Stimulated activated CD4-positive, alpha-beta T cell treated with anti-CD3 and anti-CD28 coated beads, Interleukin-15, amount 100 ng/mL, for 24 hours (primary cell): Measurements from ENCODE around the gene PDILT.
"Not testable (repeated sequence)": the region's sequence is repeated elsewhere in the genome, so short reads cannot be mapped to it uniquely, and the experiment has no call there.

Experiments used
- DNase-seq: peaks from one replicate; pipeline ENCODE4 v3.0.0-alpha.2; 2020

The PDILT gene, protein sequence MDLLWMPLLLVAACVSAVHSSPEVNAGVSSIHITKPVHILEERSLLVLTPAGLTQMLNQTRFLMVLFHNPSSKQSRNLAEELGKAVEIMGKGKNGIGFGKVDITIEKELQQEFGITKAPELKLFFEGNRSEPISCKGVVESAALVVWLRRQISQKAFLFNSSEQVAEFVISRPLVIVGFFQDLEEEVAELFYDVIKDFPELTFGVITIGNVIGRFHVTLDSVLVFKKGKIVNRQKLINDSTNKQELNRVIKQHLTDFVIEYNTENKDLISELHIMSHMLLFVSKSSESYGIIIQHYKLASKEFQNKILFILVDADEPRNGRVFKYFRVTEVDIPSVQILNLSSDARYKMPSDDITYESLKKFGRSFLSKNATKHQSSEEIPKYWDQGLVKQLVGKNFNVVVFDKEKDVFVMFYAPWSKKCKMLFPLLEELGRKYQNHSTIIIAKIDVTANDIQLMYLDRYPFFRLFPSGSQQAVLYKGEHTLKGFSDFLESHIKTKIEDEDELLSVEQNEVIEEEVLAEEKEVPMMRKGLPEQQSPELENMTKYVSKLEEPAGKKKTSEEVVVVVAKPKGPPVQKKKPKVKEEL

DNA sequence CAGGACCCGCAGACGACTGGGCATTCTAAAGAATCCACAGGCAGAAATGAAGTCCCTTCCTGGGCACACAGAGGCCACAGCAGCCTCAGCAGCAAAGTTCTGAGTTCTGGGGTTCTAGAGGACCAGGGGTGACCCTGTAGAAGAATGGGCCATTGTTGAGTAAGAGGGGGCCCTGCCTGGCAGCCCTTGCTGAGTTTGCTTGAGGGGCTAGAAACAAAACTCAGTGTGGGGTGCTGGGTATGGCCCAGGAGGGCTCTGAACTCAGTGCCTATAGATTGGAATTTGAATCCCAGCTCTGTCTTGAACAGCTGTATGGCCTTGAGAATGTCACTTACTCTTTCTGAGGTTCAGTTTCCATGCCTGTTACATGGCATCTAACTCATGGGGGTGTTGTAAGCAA lies at the start of gene PDILT:
TSS of gene PDILT (minus strand) at position 101 of the 400 bp plus-strand sequence. CDS start 5,437 bp downstream, outside the sequence.
- DNase-seq: no peak

DNA sequence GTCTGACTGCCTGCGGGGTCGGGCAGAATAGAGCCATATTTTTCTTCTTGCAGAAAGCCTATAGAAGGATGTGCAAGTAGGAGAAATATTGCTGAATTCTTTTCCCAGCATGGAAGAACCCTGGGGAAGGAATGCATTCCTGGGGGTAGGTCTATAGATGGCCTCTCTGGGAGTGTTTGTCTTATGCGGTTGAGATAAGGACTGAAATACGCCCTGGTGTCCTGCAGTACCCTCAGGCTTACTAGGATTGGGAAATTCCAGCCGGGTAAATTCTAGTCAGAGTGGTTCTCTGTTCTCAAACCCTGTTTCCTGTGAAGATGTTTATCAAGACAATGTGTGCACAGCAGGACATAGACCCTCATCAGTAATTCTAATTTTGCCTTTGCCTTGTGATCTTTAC lies 49.1 kb upstream of the PDILT start:
- not testable (repeated sequence) for DNase-seq

DNA sequence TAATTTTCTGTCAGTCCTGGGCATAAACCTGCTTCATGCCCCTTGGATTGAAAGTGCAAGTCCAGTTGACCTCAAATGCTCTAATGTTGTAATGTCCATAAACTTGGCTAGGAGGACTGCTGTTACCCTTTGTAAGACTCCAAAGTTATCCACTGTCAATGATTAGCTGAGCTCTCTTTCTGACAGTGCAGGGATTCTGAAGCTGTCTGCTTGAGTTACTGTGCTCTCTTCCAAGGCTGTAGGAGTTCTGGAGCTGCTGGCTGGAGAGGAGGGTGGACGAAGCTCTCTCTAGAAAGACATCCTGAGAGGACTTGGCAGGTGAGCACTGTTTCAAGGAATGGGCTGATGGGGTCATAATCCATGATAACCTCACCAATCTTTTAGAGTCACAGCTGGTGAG lies 46.8 kb upstream of the PDILT start, which contains the start of gene ACSM2A:
TSS of gene ACSM2A (plus strand) at position 158 of the 400 bp plus-strand sequence. CDS start 8,594 bp downstream, outside the sequence.
- DNase-seq: not testable (repeated sequence)

DNA sequence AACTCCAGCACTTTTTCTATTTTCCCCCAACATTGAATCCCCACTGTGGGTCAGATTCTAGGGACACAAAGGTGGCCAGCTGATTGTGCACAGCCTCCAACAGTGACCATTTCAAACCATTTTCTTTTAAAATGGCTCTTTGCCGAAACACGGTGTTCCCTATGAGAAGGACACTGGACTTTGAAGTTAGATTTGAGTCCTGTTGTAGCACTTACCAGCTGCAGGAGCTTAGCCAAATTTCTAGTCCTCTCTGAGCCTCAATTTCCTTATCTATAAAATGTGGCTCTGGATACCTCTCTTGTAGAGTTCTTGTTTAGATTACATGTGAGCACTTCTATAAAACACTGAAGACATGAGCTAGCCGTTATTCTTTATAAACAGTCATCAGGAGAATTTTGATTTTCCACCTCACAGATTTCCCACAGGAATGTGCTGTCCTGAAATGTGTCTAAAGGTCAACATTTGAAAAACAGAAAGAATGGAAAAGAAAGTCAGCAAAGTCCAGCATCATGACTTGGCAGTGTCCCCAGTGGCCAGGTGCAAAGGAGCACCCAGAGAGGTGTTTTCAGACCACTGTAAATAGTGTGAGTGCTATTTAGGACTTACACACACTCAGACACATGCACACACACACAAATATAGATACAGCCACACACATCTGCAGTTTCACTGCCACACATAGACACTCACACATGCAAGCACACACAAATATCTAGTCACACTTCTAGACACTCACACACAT lies 42.3 kb upstream of the PDILT start:
- not testable (repeated sequence) for DNase-seq

DNA sequence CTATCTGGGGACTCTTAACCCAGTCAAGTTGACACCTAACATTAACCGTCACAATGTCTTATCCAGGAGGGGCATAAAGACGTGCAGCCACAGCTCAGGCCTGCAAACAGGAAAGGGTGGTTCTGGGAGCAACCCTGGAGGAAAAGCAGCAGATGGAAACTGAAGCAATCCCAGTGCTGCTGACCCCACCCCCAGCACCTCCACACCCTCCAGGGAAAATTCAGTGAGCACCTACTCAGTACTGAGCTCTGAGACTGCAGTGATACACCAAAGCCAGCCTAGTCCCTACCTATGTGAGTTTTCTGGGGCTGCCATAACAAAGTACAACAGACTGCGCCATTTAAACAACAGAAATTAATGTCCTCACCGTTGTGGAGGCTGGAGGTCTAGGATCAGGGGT lies 37.3 kb upstream of the PDILT start:
- not testable (repeated sequence) for DNase-seq

DNA sequence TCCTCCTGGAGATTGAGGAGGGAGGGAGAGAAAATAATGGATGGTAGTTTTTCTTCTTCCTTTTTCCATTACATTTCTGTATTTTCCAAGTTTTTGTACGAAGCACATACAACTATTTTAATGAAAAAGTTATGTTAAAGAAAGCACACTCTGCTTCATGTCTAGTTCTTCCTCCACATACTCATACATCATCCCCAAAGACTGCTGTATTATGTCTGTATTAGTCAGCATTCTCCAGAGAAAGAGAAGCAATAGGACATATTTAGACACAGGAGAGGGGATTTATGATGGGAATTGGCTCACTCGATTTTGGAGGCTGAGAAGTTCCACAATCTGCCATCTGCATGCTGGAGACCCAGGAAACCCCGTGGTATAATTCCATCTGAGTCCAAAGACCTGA lies 36.7 kb upstream of the PDILT start:
- no peak for DNase-seq

DNA sequence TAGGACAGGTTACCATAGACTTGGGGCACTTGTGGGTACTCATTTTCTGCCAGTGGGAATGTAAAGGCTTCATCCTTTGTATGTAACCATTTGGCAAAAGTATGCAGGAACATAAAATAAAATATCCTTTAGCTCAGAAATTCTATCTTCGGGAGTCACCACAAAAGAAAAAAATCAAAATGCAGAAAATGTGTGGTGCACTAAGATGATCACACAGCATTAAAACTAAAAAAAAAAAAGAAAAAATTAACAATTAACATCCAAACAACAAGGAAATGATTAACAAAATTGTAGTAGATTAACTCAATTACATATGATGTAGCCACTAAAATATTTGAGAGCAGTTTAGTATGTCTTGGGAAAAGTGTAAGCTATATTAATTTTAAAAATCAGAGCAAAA lies 36.2 kb upstream of the PDILT start:
- not testable (repeated sequence) for DNase-seq

DNA sequence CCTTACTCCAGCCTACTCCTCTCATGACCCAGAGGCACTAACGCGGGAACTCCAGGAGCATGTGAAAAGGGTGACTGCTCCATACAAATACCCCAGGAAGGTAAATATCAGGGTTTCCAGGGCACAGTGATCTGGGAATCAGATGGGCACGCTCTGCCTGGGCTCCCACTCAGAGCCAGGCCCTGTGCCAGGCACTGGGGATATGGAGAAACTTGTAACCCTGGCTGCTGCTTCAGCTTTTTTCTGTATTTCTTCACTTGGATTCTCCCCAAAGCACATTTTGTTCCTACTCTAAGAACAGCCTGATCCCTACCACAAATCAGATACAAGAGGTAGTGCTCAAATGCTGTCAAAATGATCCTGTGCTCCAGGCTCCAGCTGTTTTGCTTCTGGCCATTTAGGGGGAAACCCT lies 35.3 kb upstream of the PDILT start:
- not testable (repeated sequence) for DNase-seq

DNA sequence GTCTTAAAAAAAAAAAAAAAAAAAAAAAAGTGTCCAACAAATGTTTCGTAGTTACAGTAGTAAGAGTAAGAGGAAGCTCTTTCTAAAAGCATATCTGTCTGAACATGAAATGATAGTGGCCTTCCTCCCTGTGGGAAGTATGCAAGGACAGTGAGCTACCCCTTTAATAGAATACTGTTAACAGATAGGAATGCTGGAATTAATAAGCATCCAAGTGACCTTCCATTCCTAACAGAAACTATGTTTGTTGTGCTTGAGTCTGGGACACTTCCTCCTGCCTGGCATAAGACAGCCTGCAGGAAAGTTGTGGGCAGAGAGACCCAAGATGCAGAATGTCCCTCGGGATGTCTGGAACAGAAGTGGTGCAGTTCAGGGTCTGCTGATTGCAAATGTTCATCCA lies 34.4 kb upstream of the PDILT start:
- not testable (repeated sequence) for DNase-seq

DNA sequence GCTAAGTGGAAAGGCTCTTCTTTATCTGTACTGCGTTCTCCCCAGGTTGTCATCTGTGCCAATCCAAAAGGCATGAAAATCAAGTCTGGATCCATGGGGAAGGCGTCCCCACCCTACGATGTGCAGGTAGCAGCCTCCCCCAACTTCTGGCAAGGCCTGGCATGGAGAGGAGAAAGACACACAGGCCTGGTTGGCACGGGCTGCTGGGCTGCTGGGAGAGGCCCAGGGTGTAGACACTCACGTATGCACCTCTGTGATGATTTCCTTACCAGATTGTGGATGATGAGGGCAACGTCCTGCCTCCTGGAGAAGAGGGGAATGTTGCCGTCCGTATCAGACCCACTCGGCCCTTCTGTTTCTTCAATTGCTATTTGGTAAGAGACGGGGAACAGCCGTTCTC lies 26.4 kb upstream of the PDILT start:
- no peak for DNase-seq

DNA sequence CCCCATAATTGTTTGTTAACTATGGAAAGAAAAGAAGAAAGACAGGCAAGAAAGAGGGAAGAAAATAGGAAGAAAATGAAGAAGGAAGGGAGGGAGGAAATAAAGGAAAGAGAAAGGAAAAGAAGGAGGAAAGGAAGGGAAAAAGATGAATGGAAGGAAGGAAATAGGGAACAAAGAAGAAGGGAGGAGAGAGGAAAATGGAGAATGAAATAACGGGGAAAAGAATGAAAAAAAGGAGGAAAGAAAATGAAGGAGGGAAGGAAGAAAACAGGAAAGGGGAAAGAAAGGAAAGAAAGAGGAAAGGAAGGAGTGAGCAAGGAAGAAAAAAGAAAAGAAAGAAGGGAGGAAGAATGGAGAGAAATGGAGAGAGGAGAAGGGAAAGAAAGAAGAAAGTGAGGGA lies 25.9 kb upstream of the PDILT start:
- DNase-seq: not testable (repeated sequence)

DNA sequence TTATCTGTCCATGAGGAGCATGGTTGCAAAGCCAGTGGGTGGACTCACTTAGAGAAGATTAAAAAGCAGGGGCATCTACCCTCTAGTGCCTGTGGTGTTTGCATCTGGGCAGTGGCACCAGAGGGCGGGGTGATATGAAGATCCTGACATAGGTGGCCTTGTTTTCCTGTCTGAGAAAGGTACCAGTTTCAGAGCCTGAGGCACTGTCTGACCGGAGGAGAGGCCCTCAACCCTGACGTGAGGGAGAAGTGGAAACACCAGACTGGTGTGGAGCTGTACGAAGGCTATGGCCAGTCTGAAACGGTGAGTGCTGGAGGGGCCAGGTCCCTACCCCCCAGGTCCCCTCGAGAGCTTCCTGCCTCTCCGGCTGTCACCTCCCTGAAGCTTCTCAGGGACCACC lies 25.0 kb upstream of the PDILT start:
- DNase-seq: not testable (repeated sequence)

DNA sequence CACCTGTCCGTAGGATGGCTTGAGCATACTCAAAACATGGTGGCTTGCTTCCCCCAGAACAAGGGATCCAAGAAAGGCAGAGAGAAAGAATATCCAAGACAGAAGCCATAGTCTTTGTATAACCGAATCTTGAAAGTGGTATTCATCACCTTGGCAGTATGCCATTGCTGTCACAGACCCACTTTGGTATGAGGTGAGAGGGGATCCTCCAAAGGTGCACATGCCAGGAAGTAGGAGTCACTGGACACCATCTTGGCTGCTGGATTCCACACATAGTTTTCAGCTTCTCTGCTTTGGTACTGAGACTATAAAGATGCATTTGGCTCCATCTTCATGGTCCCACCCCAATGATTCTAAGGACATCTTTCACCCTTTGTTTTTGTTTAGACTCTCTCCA lies 22.9 kb upstream of the PDILT start:
- DNase-seq: not testable (repeated sequence)

DNA sequence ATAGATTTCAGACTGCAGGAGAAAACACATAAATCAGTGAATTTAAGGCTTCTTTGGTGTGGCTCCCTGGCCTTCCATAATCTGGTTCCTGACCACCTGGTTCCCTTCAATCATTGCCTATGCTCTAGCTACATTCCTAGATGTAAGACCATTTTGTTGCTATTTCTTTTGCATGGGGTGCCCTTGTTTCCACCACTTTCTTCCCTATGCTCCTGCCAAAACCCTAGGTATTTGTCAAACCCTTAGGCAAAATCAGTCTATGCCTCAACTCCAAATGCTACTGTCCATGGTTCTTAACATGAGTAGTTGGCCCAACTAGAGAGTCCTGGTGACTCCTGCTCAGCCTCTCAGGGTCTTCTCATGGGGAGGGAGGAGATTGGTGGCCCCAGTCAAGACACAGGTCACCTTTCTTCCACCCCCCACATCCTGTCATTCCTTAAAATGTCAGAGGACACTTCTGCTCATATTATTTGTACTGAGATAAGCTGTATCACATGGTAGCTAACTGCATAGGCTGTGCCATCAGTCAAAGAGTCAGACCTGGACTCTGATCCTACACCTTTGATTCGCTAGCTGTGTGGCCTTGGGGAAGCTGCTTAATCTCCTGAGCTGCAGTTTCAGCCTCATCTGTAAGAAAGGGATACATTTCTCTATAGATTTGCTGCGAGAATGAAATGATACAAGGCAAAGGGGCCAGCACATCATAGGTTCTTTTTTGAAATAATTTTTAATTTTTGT lies 19.8 kb upstream of the PDILT start:
- no peak for DNase-seq

DNA sequence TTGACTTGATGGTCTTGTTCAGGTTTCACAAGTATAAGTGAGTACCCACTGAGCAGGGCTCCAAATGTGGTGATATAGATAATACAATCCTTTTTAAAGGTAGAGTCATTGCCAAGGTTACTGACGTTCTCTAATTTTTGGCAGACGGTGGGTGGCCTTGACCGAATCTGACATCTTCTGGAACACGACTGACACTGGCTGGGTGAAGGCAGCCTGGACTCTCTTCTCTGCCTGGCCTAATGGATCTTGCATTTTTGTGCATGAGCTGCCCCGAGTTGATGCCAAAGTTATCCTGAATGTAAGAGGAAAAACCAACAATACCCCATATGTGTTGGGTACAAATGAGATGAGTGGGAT lies 19.2 kb upstream of the PDILT start:
- DNase-seq: not testable (repeated sequence)

DNA sequence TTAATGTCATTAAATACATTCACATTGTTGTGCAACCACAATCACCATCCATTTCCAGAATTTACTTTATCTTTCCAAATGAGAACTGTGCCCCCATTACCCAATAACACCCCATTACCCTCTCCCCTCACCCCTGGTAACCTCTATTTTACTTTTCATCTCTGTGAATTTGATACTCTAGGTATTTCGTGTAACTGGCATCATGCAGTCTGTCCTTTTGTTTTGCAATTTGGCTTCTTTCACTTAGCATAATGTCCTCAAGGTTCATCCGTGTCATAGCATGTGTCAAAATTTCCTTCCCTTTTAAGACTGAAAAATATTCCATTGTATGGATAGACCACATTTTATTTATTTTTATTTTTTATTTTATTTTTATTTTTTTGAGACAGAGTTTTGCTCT lies 17.2 kb upstream of the PDILT start:
- DNase-seq: not testable (repeated sequence)

DNA sequence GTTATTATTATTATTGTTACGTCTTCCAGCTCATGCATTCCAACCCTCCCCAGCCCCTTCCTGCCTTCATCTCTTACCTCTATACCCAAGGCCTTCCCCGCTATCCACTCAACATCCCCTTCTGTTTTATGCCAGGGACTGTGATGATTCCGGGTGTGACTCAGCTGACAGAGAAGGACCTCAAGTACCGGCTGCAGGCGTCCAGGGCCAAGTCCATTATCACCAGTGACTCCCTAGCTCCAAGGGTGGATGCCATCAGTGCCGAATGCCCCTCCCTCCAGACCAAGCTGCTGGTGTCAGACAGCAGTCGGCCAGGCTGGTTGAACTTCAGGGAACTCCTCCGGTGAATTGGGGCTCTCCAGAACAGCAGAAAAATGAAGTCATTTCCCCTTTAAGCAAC lies 14.6 kb upstream of the PDILT start:
- not testable (repeated sequence) for DNase-seq

DNA sequence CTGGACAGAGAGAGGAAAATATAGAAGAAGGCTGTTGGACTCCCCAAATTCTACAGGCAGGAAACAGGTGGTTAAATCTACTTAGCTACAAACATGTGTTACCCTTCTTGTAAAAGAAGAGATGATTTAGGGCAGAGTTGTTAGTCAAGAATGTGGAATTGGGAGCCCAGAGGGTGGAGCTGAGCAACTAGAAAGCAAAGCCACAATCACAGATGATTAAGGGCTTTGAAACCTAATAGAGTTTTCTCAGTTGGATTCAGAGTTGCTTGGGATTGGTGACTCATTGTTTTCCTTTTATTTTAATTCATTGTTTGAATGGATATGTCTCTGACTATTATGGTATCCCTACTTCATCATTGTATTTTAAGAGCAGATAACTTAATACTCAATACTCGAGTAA lies 11.0 kb upstream of the PDILT start:
- no peak for DNase-seq

DNA sequence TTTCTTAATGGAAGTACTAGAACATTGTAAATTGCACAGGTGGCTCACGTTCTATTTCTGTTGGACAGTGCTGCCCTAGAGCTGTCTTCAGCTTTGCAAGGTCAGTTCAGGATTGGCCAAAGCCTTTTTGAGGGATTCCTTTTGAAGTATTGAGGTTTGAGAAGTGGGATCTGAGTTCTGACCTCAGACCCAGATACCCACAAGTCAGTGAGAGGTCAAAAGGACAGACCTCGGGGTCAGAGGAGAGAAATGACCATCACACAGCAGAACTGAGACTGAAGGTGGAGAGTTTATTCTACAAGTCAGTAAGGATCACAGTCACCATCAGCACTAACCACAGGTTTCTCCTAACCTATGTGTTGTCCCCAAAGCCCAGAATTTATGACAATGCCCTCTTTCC lies 6.5 kb upstream of the PDILT start:
- DNase-seq: no peak

DNA sequence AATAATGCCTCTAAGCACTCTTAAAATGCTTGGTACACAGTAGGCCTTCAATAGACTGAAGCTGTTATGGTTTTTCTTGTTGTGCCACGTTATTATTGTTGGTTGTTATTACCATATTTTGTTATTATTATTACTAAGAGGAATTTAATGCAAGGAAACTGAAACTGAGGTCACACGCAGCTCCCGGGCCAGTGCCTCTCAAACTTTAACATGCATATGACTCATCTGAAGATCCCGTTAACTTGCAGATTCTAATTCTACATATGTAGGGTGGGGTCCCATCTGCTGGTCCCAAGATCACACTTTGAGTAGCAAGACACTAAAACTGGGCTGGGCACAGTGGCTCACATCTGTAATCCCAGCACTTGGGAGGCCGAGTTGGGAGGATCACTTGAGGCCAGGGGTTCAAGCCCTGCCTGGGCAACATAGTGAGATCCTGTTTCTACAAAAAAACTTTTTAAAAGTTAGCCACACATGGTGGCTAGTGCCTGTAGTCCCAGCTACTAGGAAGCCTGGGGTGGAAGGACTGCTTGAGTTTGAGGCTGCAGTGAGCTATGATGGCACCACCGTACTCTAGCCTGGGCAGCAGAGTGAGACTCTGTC lies 5.7 kb upstream of the PDILT start:
- DNase-seq: no peak

DNA sequence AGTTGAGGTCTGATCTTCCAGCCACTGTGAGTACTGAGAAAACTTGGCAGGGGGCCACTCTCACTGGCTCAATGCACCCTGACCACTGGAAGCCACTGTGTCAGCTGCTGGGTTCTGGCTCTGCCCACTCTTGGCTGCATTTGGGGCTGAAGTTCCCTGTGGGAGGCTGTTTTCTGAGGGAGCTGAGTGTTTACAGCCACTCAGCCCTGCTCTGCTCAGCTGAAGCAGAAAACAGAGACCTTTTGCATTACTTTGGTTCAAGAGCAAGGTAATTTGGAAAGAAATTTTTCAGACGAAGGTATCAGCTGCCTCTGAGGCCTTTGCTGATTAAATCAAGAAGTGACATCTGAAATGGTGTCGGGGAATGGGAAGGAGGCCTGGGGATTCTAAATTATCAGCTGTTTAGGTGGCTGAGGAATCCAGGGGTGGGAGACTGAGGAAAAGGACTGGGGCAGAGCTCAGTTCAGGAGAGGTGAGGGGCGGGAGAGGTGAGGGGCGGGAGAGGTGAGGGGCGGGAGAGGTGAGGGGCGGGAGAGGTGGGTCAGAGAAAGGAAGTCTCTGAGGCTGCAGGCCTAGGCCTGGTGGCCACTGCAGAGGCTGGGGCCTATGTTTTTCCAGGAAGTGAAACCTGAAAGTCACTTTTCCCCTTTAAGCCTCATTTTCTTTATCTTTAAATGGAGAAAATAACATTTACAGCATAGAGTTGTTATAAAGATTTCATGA lies 5.0 kb upstream of the PDILT start, which contains the start of gene ACSM5:
TSS of gene ACSM5 (plus strand) at position 137 of the 723 bp plus-strand sequence. CDS start 1,951 bp downstream, outside the sequence.
- no peak for DNase-seq

DNA sequence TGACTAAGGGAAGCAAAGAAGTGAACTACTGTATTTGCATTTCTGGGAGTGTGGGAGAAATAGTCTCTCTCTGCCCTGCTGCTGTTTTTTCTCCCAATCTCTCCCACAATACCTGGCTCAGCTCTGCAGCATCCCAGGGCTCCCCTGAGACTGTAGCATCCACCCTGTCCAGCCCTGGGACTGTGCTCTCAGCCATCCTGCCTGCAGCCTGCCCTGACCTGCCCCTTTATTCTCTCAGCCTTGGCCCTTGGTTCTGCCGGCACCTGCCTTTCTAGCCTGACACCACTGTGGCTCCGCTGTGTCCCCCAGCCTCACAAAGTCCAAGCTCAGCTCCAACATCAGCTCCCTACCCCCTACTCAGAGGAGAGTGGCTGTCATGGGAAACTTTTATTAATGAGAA lies 1.9 kb downstream of the PDILT start:
- no peak for DNase-seq
